ENCODE data around the gene KRTAP12-2.

KRTAP12-2 gene

DNA sequence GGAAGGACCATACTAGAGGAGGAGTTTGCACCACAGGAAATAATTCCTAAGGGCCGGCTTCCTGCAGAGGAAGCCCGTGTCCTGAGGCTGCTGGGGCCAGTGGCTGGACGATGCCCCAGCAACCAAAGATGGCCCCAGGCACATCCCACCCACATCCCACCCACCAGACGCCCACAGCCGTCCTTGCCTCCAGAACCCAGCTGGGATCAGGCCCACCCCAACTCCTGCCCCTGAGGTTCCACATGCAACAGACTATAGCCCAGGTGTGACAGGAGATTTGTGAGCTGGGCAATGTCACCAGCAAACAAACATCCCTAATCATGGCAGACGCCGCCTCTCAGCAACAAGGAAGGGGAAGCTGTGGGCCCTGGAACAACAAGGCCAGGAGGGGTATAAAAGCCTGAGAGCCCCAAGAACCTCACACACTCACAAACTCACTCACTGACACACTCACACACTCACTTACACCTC is 40.0 kb downstream of the KRTAP12-2 start, which contains the start of gene KRTAP10-9:
Gene KRTAP10-9 (plus strand): TSS at position 421 of the 471 bp plus-strand sequence. CDS start 79 bp downstream, outside the sequence.
- no peak for DNase-seq (ENCODE audit: low read depth in 2 of 2)

DNA sequence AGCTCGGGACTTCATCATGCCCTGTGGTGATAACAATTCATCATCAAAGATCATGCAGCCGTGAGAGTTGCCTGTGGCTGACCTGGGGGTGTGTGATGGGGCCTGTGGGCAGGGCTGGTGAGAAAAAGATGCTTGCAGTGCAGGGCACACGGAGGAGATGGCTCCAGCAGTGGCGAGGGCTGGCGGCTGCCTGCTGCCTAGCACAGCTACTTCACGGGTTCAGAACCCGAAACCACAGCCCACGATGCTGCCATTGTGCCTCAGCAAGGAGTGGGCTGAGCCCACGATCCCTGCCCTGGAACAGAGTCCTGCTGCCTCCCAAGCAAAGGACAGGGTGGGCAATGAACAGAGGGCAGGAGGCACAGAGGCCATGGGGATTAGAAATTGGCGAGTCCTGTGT is 40.5 kb downstream of the KRTAP12-2 start:
- DNase-seq (ENCODE audit: low read depth in 2 of 2), result no peak

DNA sequence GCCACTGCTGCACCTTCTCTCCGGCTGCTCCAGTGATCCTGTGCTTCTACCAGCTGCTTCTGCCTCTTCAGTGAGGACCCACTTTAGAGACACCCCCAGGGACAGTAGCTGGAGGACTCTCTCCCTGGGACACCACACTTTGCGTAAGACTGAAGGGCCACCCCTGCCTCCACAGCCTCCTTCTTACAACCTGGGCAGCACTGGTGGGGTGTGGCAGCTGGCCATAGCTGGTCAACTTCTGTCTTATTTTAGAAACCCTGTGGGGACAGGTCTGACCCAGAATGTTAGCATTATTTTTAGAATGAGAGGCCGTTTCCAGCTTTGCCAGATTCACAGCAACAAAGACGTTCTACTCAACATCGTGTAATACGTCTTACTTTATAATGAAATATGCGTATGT is 41.0 kb downstream of the KRTAP12-2 start:
- DNase-seq (ENCODE audit: low read depth in 2 of 2), result no peak

DNA sequence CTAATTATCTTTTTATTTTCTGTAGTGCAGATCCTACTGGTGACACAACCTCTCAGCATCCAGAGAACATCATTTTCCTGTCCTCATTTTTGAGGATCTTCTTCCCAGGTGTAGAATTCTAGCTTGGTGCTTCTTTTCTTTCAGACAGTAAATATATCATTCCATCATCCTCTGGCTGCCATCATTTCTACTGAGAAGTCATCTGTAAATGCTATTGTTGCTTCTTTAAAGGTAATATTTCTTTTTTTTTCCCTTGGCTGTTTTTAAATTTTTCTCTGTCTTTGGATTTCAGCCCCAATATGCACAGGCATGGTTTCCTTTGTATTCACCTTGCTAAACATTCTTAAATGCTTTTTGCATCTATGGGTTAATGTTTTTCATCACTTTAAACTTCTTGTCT is 43.2 kb downstream of the KRTAP12-2 start:
- no peak for DNase-seq (ENCODE audit: low read depth in 2 of 2)

DNA sequence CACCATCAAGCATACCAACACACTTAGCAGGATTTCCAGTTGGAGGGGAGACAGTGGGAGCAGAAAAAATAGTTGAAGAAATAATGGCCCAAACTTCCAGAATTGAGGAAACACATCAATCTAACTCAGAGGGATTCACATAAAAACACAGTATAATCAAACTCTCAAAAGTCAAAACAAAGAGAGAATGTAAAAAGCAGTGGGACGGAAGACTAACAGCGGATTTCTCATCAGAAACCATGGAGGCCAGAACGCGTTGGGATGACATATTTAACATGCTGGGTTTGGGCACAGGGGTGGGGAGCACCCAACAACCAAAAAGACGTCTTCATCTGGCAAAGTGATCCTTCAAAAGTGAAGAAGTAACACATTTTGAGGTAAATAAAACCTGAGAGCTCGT is 46.8 kb downstream of the KRTAP12-2 start:
- no peak for DNase-seq (ENCODE audit: low read depth in 2 of 2)

DNA sequence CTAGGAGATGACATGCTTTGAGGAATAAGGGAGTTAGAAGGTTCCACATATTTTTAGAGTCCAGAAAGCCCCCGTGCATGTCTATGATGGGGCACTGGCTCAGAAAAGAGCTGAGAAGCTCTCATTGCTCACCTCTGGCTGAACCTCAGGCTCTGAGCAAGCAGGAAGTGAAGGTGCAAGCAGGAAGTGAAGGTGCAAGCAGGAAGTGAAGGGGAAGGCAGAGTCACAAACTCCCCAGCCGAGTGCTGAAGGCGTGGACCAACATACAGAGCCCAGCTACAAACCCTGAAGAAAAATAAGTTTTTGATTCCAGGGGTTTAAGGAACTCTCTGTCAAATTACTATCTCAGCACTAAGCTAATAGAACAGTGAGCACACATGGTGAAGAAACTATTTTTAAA is 47.8 kb downstream of the KRTAP12-2 start:
- no peak for DNase-seq (ENCODE audit: low read depth in 2 of 2)

DNA sequence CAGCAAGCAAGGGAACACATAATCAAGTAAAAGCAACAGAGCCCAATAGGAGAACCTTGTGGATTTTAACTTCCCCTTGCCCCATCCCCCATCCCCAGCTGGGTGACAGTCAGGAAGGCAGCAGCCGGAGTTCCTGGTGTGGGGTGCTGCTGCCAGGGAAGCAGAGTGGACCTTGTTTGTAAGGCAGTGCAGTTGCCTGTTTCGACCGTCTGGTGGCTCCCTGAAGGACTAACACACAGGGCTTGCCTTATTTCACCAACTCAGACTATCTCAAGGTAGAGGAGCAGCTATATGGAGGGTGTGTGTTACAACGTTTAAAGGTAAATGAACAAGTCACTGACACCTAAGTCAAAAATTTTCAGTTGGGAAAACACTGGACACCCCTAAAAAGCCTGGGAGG is 48.2 kb downstream of the KRTAP12-2 start:
- DNase-seq (ENCODE audit: low read depth in 2 of 2), result no peak

DNA sequence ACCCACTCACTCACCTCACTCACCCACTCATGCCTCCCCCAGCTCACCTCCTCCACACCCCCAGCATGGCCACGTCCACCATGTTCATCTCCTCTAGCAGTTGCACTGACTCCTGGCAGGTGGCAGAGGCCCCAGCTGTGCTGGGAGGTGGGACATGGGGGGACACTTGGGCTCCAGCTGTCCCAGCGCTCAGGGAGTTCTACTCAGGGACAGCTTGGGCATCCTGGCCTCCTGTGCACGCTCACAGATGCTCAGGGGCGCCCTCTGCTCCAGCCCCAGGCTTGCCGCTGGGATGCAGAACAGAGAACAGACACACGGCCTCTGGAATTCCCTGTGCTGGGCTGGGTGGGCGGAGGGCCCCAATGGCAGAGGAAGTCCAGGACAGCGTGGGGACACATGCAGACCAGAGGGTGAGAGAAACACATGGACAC is 49.6 kb downstream of the KRTAP12-2 start:
- DNase-seq (ENCODE audit: low read depth in 2 of 2), result no peak

DNA sequence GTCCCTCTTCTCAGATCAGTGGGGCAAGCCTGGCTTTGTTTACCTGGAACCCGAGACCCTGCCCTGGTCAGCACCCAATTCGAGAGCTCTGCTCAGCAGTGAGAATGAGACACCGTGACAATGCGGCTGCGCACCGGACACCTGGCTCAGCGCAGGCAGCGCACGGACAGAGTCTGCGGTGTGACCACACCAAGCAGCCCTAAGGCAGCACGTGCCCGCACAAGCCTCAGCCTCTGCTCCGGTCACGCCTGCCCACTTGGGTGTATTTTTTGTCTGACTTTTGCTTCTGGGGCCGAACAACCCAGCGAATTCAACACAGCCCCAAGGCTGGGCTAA is 50.2 kb downstream of the KRTAP12-2 start:
- DNase-seq (ENCODE audit: low read depth in 2 of 2), result no peak

Data from fibroblast of skin of left biceps (primary cell).